ENCODE results near the gene STAC3. TPM values are rescaled to one million over a fixed set of nuclear protein-coding genes. Genes with fewer than 3 reads are reported as not detected.
A peak's percentile ranks its signal among the peaks of the same experiment; 100 is the strongest.

Gene STAC3
- total and polyA plus RNA-seq, 9 of the 15 experiments (the other 6 are each of a cell fraction or from before 2014, with no cell fraction given), result 0.45 to 6.4 (median 3.3) TPM

- H3K27ac ChIP-seq (ENCODE audit: extremely low read depth, low read depth, low read length), result no peak overlapping the region
- intact Hi-C loops (cut with micrococcal nuclease), result loop anchor here (5.0 to 10.0 kb wide), 3 partner anchors 44 to 164 kb away; partner anchors contain the start of genes LRP1 and NEMP1
- H3K9ac ChIP-seq (ENCODE audit: insufficient read depth in 1 of 2, low read depth in 2 of 2, low read length in 2 of 2), result peak overlapping the region in 1 of 2 experiments; percentile 84; a peak in 2 of 4 replicates
- TF ChIP-seq, protein P1, sequence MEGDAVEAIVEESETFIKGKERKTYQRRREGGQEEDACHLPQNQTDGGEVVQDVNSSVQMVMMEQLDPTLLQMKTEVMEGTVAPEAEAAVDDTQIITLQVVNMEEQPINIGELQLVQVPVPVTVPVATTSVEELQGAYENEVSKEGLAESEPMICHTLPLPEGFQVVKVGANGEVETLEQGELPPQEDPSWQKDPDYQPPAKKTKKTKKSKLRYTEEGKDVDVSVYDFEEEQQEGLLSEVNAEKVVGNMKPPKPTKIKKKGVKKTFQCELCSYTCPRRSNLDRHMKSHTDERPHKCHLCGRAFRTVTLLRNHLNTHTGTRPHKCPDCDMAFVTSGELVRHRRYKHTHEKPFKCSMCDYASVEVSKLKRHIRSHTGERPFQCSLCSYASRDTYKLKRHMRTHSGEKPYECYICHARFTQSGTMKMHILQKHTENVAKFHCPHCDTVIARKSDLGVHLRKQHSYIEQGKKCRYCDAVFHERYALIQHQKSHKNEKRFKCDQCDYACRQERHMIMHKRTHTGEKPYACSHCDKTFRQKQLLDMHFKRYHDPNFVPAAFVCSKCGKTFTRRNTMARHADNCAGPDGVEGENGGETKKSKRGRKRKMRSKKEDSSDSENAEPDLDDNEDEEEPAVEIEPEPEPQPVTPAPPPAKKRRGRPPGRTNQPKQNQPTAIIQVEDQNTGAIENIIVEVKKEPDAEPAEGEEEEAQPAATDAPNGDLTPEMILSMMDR (IDR thresholded peaks at IDR 0.05 in 2 of 3, conservative IDR thresholded peaks at IDR 0.05 in 1 of 3; ENCODE audit: insufficient read depth in 2 of 3, low read depth in 1 of 3, low read length in 3 of 3), result 0 out of 6 replicates have a peak, but pooled peaks of 1 of the 3 experiments have one; percentile 2
- TF ChIP-seq, protein P2, sequence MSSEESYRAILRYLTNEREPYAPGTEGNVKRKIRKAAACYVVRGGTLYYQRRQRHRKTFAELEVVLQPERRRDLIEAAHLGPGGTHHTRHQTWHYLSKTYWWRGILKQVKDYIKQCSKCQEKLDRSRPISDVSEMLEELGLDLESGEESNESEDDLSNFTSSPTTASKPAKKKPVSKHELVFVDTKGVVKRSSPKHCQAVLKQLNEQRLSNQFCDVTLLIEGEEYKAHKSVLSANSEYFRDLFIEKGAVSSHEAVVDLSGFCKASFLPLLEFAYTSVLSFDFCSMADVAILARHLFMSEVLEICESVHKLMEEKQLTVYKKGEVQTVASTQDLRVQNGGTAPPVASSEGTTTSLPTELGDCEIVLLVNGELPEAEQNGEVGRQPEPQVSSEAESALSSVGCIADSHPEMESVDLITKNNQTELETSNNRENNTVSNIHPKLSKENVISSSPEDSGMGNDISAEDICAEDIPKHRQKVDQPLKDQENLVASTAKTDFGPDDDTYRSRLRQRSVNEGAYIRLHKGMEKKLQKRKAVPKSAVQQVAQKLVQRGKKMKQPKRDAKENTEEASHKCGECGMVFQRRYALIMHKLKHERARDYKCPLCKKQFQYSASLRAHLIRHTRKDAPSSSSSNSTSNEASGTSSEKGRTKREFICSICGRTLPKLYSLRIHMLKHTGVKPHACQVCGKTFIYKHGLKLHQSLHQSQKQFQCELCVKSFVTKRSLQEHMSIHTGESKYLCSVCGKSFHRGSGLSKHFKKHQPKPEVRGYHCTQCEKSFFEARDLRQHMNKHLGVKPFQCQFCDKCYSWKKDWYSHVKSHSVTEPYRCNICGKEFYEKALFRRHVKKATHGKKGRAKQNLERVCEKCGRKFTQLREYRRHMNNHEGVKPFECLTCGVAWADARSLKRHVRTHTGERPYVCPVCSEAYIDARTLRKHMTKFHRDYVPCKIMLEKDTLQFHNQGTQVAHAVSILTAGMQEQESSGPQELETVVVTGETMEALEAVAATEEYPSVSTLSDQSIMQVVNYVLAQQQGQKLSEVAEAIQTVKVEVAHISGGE (CRISPR knock-in tag; IDR thresholded peaks at IDR 0.05), result no peak
- H2AFZ ChIP-seq (ENCODE audit: low read depth, low read length), result 0 out of 2 replicates have a peak overlapping the region, but pooled peaks have one; percentile 99
- no peak for DNase-seq (ENCODE audit: extremely low read depth in 1 of 4, low spot score in 3 of 4)
- no TSS peak for BruUV-seq (replicated peaks)
- no peaks in the 10 kb centered on the region for H3K9me1 ChIP-seq (ENCODE audit: control insufficient read depth, insufficient read depth, low read length)
- 48% methylated on average over 18 of the region's 19 CpGs for WGBS (ENCODE audit: insufficient coverage, low coverage, missing lambda C conversion rate)
- no peaks in the 10 kb centered on the region for H3K36me3 ChIP-seq (ENCODE audit: control insufficient read depth, insufficient read depth, low read length)
- ChIA-PET POLR2A (interaction anchor here (0.6 to 4.7 kb wide), 7 partner anchors 11 to 218 kb away, joined by 3 to 33 read pairs (median 3); partner anchors contain the start of gene SHMT2), CTCF (ENCODE audit: low intra/inter-chr PET ratio) (interaction anchor here (0.5 to 6.6 kb wide), 3 partner anchors 28 to 233 kb away, joined by 3 to 186 read pairs (median 3); partner anchors contain the start of gene NXPH4)
- peaks cover 8% of the 10 kb centered on the region for H4K20me1 ChIP-seq (replicated peaks; ENCODE audit: control insufficient read depth, insufficient read depth, low read length)
- ATAC-seq, result no peak
- in situ Hi-C loops (cut with MboI), result loop anchor here (5.0 kb wide), 1 partner anchor 34 kb away; no protein-coding TSS in a partner anchor
- peaks cover 43 to 80% of the 10 kb centered on the region in 2 experiments for H3K4me1 ChIP-seq (replicated peaks in 1 of 2; ENCODE audit: control insufficient read depth in 2 of 2, insufficient read depth in 2 of 2, low read length in 2 of 2)
- H3K27me3 ChIP-seq (ENCODE audit: control insufficient read depth in 2 of 2, insufficient read depth in 2 of 2, low read length in 2 of 2), result peaks cover 2 to 23% of the 10 kb centered on the region in 2 experiments; a peak in 3 of 5 replicates
- no peak for FAIRE-seq
- H3K79me2 ChIP-seq (ENCODE audit: control insufficient read depth, insufficient read depth, low read length), result no peaks in the 10 kb centered on the region
- H3K4me2 ChIP-seq (ENCODE audit: insufficient read depth, low read length), result peak overlapping the region; percentile 84
- no peaks in the 10 kb centered on the region for H3K9me3 ChIP-seq (replicated peaks; ENCODE audit: control insufficient read depth, insufficient read depth, low read depth, low read length)
- no peak overlapping the region for H3K4me3 ChIP-seq
Measured at GRCh38 chr12:57240926-57241401, 10.0 kb downstream of the STAC3 start.
